Neural crest cell (in vitro differentiated cells): Measurements from ENCODE around the gene MUC5B. TPM values are rescaled to one million over a fixed set of nuclear protein-coding genes. Genes with fewer than 3 reads are reported as not detected.

Experiments used
- DNase-seq: peaks from one replicate; pipeline ENCODE4 v3.0.0; 2021; ENCODE audit warnings: low read depth, mixed read lengths, low spot score
- H3K27ac Mint-ChIP-seq: one replicate; pipeline ENCODE4 v1.8.0; 2021; ENCODE audit warnings: mild to moderate bottlenecking, mixed read lengths; ENCODE audit not compliant: unreplicated experiment
- H3K27me3 Mint-ChIP-seq: 2 replicates; pipeline ENCODE4 v1.8.0; 2021; ENCODE audit warnings: low read depth, mild to moderate bottlenecking, mixed read lengths
- H3K36me3 Mint-ChIP-seq: 2 replicates; pipeline ENCODE4 v1.8.0; 2021; ENCODE audit warnings: low read depth, mild to moderate bottlenecking, mixed read lengths
- H3K4me1 Mint-ChIP-seq: 2 replicates; pipeline ENCODE4 v1.8.0; 2021; ENCODE audit warnings: mixed read lengths
- H3K4me3 Mint-ChIP-seq: one replicate; pipeline ENCODE4 v1.8.0; 2021; ENCODE audit warnings: mild to moderate bottlenecking, mixed read lengths
- H3K9me3 Mint-ChIP-seq: 2 replicates; pipeline ENCODE4 v1.8.0; 2021; ENCODE audit warnings: mixed read lengths
- CTCF ChIP-seq: fragments of 200-600 bp; sonication (generic); conservative IDR thresholded peaks from 2 replicates; pipeline ENCODE4 v1.5.0; 2021; ENCODE audit warnings: antibody characterized with exemption, mild to moderate bottlenecking
- total RNA-seq: library from RNA; stranded (reverse); gene quantifications from 2 replicates; pipeline ENCODE4 v1.2.1, GENCODE V29; 2021

The MUC5B gene
- total RNA-seq, 1 donor from 2014 or later = 0.42 TPM

GRCh38 chr11:1283091-1283511, 60.2 kb downstream of the MUC5B start:
- no peak for TF ChIP-seq CTCF
- no peak overlapping the region for H3K4me3 Mint-ChIP-seq
- H3K9me3 Mint-ChIP-seq = no peaks in the 10 kb centered on the region
- peaks cover 6% of the 10 kb centered on the region for H3K4me1 Mint-ChIP-seq
- peaks cover 6% of the 10 kb centered on the region for H3K36me3 Mint-ChIP-seq
- H3K27me3 Mint-ChIP-seq = no peaks in the 10 kb centered on the region
- DNase-seq = no peak
- no peak overlapping the region for H3K27ac Mint-ChIP-seq

DNA sequence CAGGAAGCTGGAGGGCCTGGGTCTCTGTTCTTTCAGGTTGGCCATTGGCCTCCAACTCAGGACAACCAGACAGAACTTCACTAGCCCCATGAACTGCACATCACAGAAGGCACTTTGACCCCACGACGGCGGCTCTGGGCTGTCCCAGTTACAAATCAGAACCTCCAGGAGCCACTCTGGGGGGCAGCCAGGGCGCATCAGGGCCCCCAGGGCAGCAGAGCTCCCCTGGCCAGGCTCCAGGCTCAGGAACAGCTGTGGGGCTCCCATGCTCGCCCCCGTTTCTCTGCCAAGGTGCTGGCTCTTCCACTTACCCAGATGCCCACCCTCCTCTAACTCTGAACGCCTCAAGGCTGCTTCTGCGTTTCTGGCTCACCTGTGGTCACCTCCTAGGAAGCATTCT, 61.0 kb downstream of the MUC5B start:
- Mint-ChIP-seq H3K27ac (no peak overlapping the region), H3K4me1 (peaks cover 6% of the 10 kb centered on the region), H3K9me3 (no peaks in the 10 kb centered on the region), H3K27me3 (no peaks in the 10 kb centered on the region), H3K36me3 (peaks cover 6% of the 10 kb centered on the region), H3K4me3 (no peak overlapping the region)
- no peak for DNase-seq
- no peak for TF ChIP-seq CTCF

DNA sequence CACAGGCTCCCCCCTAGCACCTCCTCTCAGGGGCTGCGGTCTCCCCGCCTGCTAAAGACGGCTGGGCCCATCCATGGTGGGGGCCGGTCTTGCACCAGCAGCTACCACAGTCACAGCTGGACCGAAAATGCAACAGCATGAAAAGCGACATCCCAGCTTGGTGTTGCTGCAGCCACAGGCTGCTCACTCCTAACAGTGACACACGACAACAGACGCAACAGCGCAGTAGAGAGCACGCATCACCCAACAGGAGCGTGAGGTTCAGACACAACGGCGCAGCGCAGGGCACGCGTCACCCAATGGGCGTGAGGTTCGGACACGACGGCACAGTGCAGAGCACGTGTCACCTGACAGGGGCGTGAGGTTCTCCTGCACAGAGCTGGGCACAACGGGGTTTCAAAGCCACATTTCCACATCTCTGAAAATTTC, 62.5 kb downstream of the MUC5B start:
- peaks cover 6% of the 10 kb centered on the region for H3K36me3 Mint-ChIP-seq
- no peak overlapping the region for H3K27ac Mint-ChIP-seq
- no peak for TF ChIP-seq CTCF
- H3K4me1 Mint-ChIP-seq = peaks cover 6% of the 10 kb centered on the region
- H3K4me3 Mint-ChIP-seq = no peak overlapping the region
- H3K9me3 Mint-ChIP-seq = no peaks in the 10 kb centered on the region
- no peak for DNase-seq
- H3K27me3 Mint-ChIP-seq = no peaks in the 10 kb centered on the region

GRCh38 chr11:1285876-1286275, 63.0 kb downstream of the MUC5B start:
- Mint-ChIP-seq H3K4me3 (no peak overlapping the region), H3K27ac (no peak overlapping the region), H3K36me3 (peaks cover 6% of the 10 kb centered on the region), H3K27me3 (no peaks in the 10 kb centered on the region), H3K9me3 (no peaks in the 10 kb centered on the region), H3K4me1 (peaks cover 6% of the 10 kb centered on the region)
- DNase-seq = no peak
- TF ChIP-seq CTCF = no peak

- TF ChIP-seq CTCF = no peak
- Mint-ChIP-seq H3K4me3 (no peak overlapping the region), H3K4me1 (no peaks in the 10 kb centered on the region), H3K27ac (no peak overlapping the region), H3K27me3 (no peaks in the 10 kb centered on the region), H3K9me3 (no peaks in the 10 kb centered on the region), H3K36me3 (peaks cover 8% of the 10 kb centered on the region)
- no peak for DNase-seq
These were observed 65.1 kb downstream of the MUC5B start for GRCh38 chr11:1287928-1288327.
